ENCODE measurements around the gene MYL7.

MYL7 gene

DNA sequence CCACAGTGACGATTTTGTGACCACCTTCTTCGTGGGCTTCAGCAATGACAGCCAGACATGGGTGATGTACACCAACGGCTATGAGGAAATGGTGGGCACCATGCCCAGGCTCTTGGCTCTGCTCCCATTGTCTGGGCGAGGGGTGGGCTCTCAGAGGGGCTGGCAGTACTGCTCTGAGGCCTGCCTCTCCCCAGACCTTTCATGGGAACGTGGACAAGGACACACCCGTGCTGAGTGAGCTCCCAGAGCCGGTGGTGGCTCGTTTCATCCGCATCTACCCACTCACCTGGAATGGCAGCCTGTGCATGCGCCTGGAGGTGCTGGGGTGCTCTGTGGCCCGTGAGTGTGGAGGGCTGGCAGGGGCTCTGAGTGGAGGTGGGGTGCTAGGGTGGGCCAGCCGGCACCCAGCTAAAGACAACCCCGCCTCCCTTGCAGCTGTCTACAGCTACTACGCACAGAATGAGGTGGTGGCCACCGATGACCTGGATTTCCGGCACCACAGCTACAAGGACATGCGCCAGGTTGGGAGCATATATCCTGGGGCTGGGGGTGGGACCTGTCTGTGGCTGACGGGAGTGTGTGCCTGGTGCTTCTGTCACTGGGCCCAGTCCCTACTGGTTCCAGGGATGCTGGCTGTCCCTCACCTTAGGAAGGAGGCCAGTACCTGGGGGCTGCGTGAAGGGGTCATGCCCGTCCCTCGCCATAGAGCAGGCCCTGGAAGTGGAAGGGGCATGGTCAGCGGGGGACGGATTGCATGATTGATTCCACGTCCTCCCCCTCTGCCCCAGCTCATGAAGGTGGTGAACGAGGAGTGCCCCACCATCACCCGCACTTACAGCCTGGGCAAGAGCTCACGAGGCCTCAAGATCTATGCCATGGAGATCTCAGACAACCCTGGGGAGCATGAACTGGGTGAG lies 30.2 kb downstream of the MYL7 start:
- DNase-seq: no peak

DNA sequence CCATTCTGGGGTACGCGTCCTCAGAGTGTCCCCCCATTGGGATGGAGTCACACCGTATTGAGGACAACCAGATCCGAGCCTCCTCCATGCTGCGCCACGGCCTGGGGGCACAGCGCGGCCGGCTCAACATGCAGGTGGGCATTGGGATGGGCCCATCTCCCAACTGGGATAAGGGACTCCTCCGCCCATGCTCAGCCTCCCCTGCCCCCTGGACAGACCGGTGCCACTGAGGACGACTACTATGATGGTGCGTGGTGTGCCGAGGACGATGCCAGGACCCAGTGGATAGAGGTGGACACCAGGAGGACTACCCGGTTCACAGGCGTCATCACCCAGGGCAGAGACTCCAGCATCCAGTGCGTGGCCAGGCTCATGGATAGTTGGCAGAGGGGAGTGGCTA lies 31.1 kb downstream of the MYL7 start:
- DNase-seq: no peak

DNA sequence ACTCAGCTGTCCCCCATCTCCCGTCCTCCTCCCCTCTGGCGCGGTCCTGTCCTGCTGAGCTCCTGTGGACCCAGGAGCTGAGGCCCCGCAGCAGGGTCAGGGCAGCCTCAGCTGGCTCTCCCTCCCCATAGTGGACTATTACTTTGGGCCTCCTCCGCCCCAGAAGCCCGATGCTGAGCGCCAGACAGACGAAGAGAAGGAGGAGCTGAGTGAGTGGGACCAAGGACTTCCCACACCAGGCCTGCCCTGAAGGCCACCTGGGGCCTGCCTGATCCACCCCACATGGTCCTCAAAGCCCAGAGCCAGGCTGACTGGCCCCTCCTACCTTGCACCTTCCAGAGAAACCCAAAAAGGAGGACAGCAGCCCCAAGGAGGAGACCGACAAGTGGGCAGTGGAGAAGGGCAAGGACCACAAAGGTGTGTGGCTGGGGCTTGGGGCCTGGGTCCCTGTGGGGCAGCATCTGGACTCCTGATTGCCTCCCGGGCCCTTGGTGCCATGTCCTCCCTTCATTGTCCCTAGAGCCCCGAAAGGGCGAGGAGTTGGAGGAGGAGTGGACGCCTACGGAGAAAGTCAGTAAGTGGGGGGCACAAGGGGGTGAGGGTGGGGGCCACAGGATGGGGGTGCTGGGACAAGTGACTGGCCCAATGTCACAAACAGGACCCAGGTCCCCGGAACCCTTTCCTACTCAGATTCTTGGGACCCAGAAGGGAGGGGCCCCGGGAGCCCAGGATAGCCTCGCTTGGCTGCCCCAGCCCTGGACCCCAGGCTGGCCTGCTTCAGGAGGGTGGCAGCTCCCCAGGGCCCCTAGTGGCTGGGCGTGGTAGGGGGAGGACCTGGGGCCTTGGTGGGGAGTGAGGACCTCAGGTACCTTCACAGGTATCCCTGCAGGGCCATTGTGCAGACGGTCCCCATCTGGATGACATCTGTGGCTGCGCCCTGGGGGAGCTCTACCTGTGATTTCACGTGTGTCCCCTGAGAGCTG lies 32.1 kb downstream of the MYL7 start:
- DNase-seq: no peak

DNA sequence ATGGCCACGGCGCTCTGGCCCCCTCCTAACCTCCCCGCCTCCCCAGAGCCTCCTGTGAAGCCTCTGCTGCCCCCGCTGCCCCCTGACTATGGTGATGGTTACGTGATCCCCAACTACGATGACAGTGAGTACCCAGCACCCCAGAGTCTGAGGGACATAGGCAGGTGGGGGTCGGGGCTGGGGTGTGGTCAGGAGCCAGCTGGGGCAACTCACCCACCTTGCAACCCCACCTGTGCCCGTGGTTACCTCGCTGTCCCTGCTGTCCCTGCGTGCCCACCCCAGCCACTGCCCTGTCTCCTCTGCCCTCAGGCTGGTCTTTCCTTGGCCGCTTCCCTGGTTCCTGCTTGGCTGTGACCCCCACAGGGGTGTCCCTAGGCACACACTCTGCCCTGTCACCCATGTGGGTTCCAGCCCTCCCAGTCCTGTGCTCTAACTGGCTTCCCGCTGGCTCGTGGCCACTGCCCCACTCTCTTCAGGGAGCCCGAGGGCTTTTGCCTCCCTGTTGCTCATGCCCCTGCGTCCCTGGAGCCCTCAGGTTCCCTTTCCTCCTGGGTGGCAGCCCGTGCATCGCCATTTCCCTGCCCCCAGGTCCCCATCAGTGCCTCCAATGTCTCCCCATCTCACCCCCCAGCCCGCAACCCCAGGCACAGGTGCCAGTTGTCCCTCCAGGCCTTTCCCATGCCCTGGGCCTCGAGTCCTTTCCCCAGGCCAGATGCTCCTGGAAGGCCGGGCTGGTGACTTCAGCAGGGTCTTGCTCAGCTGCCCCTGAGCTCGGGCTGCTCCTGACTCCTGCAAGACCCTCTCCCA lies 33.0 kb downstream of the MYL7 start:
- DNase-seq: no peak

DNA sequence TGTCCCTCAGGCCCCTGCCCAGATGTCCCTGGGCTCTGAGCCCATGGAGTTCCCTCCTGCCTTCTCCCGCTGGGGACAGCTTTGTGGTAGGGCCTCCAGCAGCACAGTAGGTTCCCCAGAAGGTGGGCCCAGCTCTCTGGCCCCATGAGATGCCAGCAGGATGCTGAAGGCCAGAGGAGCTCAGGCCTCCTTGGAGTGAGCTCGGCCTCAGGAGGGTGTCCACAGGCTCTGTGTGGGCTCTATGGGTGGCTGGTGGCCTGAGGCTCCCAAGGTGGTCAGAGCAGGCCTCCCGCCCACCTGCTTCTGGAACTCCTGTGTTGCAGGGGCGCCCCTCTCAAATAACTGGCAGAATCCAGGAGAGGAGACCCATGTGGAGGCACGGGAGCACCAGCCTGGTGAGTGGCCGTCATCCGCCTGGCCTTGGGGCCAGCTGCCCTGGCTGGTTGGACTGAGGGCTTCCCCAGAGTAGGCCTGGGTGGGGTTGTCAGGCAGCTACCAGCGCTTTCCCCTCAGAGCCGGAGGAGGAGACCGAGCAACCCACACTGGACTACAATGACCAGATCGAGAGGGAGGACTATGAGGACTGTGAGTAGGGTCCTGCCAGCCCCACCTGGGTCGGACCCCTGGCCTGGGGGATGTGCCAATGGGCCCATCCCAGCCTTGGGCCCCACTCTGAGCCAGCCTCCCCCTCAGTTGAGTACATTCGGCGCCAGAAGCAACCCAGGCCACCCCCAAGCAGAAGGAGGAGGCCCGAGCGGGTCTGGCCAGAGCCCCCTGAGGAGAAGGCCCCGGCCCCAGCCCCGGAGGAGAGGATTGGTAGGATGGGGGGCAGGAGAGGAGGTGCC lies 33.8 kb downstream of the MYL7 start:
- DNase-seq: no peak

DNA sequence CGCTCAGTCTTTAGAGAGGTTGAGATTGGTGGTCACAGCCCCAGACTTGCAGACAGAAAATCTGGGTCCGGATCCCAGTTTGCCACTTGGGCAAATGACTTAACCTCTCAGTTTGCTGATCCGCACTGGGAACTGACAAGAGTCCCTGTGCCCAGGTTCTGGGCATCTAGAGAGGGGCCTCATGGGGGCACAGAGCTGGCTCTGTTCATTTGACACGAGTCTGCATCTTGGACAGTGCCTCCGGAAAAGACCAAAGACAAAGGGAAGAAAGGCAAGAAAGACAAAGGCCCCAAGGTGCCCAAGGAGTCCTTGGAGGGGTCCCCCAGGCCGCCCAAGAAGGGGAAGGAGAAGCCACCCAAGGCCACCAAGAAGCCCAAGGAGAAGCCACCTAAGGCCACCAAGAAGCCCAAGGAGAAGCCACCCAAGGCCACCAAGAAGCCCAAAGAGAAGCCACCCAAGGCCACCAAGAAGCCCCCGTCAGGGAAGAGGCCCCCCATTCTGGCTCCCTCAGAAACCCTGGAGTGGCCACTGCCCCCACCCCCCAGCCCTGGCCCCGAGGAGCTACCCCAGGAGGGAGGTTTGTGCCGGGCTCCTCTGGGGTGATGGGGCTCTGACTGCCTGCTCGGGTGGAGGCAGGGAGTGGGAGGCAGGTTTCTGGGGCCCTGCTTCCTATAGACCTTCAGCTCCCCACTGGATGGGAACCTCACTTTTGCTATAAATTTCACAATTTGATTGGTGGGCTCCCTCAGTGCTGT lies 34.6 kb downstream of the MYL7 start:
- no peak for DNase-seq

DNA sequence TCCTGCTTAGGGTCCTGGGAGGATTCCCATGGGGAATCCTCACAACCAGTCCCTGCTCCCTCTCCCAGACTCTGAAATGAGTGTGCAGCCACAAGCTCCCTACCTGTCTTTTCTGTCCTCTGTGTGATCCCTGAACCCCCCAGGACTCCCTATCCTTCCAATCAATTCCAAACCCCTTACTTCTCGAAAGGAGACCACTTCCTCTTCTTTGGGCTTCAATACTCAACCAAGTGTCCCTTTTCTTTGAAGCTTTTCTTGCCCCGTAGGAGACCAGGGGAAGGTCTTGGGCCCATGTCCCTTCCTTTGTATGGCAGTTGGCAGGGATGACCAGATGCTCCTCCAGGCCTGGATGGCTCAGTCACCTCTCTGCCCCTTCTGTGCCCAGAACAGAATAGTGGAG lies 35.3 kb downstream of the MYL7 start:
- no peak for DNase-seq

DNA sequence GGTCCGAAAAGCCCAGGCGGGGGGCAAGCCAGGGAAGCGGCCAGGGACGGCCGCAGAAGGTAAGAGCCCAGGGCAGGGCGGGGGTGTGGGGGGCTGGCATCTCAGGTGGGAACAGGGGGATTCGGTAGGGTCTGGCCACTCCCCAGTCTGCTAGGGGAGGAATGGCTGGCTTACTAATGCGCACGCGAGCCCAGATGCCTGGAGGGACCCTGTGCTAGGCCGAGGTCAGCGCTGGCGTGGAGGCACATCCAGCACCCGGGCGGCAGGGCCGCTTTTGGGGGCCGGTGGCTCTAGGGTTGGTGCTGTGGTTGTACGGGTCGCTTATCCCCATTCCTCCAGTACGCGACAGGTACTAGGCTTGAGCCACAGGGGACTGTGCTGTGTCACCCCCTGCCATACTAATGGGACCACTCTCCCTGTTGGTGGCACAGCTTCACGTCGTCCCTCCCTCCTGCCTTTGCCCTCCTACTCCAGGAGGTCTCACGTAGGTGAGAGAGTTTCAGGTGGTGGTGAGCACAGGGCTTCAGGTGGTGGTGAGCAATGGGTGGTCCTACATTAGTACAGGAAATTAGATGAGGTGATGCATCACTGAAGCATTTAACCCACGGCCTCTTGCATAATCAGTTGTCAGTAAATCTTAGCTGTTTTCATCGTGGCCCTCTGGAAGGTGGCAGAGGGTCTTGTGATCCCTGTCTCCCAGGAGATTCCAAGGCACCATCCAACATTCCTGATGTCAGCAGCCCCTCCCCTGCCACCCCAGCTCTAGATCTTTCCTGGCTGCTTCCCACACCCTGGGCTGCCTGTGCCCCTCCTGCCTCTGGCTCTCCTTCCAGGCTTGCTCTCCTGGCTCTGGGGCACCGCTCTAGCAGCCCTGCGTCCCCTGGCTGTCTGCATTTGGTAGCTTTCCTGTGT lies 36.0 kb downstream of the MYL7 start:
- DNase-seq: no peak

DNA sequence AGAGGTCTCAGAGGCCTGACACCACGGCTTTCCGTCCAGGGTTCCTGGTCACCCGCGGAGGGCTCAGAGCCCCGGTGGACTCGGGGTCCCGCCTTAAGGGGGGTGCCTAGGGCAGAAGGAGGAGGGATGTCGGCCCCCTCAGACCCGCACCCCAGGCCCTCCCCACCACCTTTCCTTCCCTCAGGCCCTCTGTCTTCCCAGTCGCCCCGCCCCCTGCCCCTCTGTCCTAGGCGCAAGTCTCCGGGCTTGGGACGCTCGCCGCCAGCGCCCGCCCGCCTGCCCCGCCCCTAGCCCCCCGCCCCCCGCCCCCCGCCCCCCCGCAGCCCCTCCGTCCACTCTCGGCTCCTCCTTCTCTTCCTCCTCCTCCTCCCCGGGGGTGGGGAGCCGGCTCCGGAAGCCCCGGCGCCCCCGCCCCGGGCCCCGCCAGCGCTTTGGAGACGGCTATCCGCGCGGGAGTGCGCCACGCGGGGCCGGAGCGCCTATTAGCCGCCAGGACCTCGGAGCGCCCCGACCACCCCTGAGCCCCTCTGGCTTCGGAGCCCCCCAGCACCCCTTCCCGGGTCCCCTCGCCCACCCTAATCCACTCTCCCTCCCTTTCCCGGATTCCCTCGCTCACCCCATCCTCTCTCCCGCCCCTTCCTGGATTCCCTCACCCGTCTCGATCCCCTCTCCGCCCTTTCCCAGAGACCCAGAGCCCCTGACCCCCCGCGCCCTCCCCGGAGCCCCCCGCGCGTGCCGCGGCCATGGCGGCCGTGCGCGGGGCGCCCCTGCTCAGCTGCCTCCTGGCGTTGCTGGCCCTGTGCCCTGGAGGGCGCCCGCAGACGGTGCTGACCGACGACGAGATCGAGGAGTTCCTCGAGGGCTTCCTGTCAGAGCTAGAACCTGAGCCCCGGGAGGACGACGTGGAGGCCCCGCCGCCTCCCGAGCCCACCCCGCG lies 36.9 kb downstream of the MYL7 start, which contains the start of gene AEBP1:
TSS of gene AEBP1 (plus strand) at position 423 of the 937 bp plus-strand sequence. CDS start at position 744, 321 bp downstream.
- peak; percentile 17 to 33 for DNase-seq

DNA sequence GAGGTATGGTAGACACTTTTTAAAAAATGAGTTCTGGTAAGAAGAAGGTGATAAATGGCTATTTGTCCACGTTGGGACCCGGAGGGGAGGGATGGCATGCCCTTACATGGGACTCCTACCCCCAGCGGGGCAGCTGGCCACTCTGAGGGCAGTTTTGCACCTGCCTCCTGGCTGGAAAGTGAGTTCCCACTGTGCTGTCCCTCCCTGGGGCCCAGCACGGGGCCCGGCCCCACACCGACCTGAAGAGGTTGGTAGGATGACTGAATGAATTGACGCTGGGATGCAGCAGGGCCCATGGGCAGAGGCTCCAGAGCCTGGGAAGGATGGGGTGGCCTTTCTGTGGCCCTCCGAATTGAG lies 37.6 kb downstream of the MYL7 start:
- no peak for DNase-seq

DNA sequence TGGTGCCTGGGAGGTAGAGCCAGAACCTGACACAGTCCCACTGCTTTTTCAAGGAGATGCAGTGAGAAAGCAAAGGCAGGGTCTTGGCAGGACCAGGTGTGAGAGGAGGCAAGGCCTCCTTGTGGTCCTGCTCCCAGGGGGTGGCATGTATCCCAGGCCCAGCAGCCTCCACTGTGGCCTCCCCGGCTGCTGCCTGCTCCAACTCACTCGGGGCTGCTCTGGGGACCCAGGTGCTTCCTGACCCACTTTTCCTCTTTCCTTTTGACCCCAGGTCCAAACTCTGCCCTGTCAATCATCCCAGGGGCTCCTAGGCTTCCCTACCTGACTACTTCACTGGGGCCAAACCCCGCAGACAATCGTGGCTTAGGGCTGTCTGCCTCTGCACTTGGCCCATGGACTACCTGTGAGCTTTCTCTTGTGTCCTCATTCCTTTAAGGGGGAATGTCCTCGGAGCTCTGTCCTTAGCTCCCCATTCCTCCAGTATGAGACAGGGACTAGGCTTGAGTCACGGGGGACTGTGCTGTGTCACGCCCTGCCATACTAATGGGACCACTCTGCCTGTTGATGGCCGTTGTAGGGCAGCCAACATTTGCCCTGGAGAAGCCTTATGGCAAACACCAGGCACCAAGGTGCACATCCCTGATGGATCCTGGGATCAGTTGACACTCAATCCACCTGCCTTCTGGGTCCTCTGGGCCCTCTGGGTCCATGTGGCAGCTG lies 38.1 kb downstream of the MYL7 start:
- no peak for DNase-seq

DNA sequence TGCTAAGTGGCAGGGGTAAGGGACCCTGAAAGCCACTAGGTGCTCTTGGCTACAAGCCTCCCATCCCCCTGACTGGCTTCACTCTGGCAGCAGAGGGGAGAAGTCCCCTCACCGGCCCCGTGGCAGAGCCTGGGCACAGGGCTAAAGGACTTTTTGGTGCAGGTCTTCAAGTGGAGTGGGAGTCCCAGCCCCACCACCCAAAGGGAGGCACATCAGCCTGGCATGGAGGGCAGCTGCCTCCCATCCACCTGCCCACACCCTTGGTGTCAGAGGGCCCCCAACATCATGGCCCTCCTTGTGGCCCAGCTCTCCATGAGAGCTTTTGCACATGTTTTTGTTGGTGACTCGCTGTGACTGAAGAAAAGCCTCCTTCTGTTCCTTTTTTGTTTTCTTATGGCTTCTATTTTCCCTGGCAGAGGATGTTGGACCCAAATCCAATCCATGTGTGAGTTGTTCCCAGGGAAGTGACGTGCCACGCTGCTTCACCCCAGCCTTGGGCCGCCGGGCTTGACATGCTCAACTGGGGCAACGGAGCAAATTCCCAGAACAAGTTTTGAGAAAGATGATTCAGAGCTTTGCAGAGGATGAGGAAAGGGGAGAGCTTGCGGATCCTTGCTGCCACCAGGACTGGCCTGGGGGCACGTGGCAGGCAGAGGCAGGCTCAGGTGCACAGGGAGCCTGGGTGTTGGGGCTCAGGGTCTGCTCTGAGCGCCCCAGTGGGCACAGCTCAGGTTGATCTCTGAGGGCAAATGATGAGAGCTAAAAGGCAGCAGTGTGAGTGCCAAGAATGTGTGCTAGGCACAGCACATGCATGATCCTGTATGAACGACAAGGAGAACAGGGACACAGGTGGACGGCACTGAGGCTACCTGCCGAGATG lies 38.9 kb downstream of the MYL7 start:
- no peak for DNase-seq

DNA sequence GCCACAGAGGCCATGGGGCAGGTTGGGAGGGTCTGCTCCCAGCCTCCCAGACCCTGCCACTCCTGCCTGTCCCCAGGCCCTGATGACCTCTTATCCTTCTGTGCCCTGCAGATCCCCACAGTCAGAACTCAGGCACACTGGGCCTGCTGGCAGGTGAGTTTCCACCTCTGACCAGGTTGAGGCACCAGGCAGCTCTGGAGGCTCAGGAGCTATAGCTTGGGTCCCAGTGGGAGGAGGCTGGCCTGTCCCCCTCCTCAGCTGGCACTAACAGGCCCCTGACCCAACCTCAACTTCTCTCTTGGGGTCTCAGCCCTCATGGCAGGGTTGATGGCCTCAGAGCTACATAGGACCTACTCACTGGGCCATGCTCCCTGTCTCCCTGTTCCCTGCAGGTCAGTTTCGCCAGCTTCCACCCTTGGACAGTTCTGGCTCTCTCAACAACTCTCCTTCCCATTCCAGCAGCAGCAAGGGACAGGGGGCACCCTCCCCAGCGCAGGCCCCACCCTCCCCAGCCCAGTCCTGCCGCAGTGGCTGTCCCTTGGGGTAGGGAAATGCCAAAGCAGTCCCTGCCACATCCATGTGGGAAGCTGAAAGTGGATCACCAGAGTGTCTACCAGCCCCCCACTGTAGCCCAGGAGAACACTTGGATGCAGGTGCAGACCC lies 39.7 kb downstream of the MYL7 start:
- DNase-seq: no peak

DNA sequence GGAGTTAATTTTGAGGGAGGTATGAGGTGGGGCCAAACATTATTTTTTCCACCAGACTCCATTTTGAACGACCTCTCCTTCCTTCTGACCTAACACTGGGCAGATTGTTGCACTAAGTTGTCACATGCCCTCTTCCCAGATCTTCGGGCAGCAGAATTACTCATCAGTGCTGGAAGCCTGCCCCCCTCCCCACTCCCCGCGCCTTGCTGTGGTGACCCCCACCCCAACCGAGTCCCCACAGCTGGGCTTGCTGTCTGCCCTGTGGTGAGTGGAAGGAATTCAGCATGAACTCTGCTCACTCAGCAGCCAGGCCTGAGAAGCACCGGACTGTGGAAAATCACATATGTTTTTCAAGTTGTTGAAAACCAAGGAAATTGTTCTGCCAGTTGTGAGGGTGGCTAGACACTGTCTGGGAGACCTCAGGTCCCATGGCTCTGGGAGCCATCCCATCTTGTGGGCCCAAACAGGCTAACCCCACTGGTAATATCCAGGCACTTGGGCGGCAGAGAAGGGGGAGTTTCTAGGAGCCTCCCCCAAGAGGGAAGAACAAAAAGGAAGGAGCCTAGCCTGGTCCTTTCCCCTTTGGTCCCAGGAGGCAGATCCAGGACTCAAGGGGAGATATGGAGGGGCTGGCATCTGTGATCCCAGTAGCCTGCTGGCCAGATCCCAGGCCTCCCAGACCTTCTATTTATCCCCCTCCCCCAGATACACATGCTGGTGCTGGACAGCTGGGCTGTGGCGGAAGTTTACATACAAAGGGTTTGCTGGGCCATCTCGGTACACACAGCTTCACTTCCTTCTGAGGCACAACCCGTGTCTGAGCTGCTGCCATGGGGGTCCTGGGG lies 40.5 kb downstream of the MYL7 start:
- no peak for DNase-seq

DNA sequence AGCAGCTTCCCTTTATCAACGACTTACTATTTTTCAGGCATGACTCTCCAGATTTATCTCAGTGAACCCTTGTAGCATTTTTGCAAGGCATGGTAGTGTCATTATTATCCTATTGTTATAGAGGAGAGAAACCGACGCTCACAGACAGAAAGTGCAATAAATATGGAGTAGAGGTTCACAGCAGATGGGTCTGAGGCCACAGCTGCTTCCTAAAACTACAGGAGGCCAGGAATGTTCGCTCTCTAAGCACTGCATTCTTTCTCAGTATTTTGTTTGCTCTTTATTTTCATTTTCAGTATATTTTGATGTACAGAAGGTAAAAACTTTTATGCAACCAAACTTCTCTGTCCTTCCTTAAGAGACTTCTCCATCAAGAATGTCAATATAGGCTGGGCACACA lies 41.5 kb downstream of the MYL7 start:
- DNase-seq: no peak
